ENCODE measurements around the gene HSPA9. TPM values are rescaled to one million over a fixed set of nuclear protein-coding genes. Genes with fewer than 3 reads are reported as not detected.

Gene HSPA9
- total and polyA plus RNA-seq, 9 of the 15 experiments (the other 6 are each of a cell fraction or from before 2014, with no cell fraction given) = 195 to 583 (median 514) TPM

DNA sequence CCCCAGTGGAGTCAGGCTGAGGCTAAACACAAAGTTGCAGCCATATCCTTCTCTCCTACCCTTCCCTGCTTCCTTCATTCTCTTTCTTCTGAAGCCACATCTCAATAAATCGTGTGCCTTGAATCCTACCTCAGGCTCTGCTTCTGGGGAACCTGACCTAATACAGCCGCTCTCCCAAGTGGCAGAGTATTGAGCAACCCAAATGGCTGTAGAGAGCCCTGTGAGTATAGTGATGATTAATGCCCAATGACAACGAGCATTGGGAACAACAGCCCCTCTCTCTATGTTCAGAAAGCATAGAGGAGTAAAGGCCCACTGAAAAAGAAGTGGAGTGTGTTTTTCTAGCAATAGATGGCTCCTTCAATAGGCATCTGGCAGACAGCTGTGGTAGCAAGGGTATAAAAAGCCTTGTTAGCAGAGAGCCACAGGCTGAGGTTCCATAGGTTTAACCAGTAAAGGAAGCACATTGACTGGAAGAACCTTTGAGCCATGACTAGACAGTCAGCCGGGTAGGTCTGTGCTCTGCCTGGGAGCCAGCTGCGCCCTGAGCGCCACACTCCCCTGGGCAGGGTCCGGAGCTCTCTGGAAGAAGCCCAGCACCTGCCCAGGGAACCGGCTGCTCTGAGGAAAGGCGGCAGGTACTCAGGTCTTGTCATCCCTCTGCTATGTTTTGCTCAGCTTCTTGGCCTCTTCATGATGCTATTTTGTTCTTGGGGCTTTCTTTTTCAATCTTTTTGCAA is 22.6 kb upstream of the HSPA9 start (continued):
- TF ChIP-seq ZNF239 (CRISPR knock-in tag; IDR thresholded peaks at IDR 0.05) (no peak), SAFB (IDR thresholded peaks at IDR 0.05; ENCODE audit: borderline replicate concordance, low read depth, low read length) (no peak), RFX1 (IDR thresholded peaks at IDR 0.05) (no peak), CEBPB (tag; IDR thresholded peaks at IDR 0.05) (peak; percentile 56; the same call in 1 of the 2 replicates), SREBF1 (IDR thresholded peaks at IDR 0.05; ENCODE audit: borderline replicate concordance, low read depth, low read length) (no peak)

DNA sequence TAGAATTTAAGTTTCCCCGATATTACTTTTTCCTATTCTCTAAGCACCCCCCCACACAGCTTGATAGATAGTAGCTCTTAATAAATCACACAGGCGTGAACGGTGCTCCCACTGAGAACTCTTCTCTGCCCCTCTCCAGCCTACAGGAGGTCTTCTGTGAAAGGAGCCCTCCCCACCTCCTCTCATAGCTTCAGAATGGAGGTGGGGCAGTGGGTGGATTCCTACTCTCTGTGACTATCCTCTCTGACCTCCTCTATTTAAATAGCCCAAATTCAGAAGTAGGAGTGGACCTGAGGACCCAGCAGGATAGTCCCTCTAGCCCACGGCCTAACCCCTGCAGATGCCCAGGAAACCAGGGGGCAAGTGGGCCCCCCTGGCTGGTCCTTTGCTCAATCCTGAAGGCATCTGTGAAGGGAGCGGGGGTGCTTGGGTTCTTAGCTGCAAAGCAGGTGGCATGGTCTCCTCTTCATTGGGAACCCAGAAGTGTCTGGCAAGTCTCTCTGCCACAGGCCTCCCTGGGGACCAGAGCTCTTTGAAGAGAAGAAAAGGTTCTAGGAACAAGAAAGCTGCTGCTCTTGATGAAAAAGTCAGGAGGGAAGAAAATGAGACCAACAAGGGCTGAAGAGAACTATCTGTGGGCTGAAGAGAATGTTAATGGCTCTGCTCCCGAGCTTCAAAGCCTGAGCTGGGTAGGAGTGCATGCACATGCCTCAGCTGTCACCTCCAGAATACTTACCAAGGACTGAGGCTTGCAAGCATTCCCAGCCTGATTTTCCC is 21.1 kb upstream of the HSPA9 start:
- H3K9me1 ChIP-seq (ENCODE audit: control insufficient read depth, insufficient read depth, low read length) = no peaks in the 10 kb centered on the region
- no peaks in the 10 kb centered on the region for H3K36me3 ChIP-seq (ENCODE audit: control insufficient read depth, insufficient read depth, low read length)
- no TSS peak for BruUV-seq (replicated peaks)
- no peak overlapping the region for H3K27ac ChIP-seq (ENCODE audit: extremely low read depth, low read depth, low read length)
- no peak overlapping the region for H2AFZ ChIP-seq (ENCODE audit: low read depth, low read length)
- DNase-seq (ENCODE audit: extremely low read depth in 1 of 4, low spot score in 3 of 4) (no peak), ATAC-seq (no peak), FAIRE-seq (no peak)
- no peaks in the 10 kb centered on the region for H3K9me3 ChIP-seq (replicated peaks; ENCODE audit: control insufficient read depth, insufficient read depth, low read depth, low read length)
- H3K4me3 ChIP-seq = no peak overlapping the region
- H3K27me3 ChIP-seq (ENCODE audit: control insufficient read depth in 2 of 2, insufficient read depth in 2 of 2, low read length in 2 of 2) = peaks cover 9 to 26% of the 10 kb centered on the region in 2 experiments; a peak in 4 of 5 replicates
- H3K4me1 ChIP-seq (replicated peaks in 1 of 2; ENCODE audit: control insufficient read depth in 2 of 2, insufficient read depth in 2 of 2, low read length in 2 of 2) = peaks cover 0 to 2% of the 10 kb centered on the region in 2 experiments; a peak in 3 of 5 replicates
- H3K9ac ChIP-seq (ENCODE audit: insufficient read depth in 1 of 2, low read depth in 2 of 2, low read length in 2 of 2) = no peak overlapping the region
- in situ Hi-C loops (cut with MboI) (no loop called here), intact Hi-C loops (cut with micrococcal nuclease) (no loop called here)
- H4K20me1 ChIP-seq (replicated peaks; ENCODE audit: control insufficient read depth, insufficient read depth, low read length) = no peaks in the 10 kb centered on the region
- ChIA-PET CTCF (ENCODE audit: low intra/inter-chr PET ratio) (no interaction called here), POLR2A (interaction anchor here (1.0 to 2.4 kb wide), 3 partner anchors 9 to 21 kb away, joined by 4 to 8 read pairs (median 7); no protein-coding TSS in a partner anchor)
- 12% methylated on average over 6 of the region's 6 CpGs for WGBS (ENCODE audit: insufficient coverage, low coverage, missing lambda C conversion rate)
- no peak overlapping the region for H3K4me2 ChIP-seq (ENCODE audit: insufficient read depth, low read length)
- H3K79me2 ChIP-seq (ENCODE audit: control insufficient read depth, insufficient read depth, low read length) = no peaks in the 10 kb centered on the region
- no peak for TF ChIP-seq ZNF143 (CRISPR knock-in tag; IDR thresholded peaks at IDR 0.05)
- TF ChIP-seq L3MBTL2 (IDR thresholded peaks at IDR 0.05) = no peak
- TF ChIP-seq SMARCE1 (IDR thresholded peaks at IDR 0.05) = no peak
- TF ChIP-seq, protein P1, sequence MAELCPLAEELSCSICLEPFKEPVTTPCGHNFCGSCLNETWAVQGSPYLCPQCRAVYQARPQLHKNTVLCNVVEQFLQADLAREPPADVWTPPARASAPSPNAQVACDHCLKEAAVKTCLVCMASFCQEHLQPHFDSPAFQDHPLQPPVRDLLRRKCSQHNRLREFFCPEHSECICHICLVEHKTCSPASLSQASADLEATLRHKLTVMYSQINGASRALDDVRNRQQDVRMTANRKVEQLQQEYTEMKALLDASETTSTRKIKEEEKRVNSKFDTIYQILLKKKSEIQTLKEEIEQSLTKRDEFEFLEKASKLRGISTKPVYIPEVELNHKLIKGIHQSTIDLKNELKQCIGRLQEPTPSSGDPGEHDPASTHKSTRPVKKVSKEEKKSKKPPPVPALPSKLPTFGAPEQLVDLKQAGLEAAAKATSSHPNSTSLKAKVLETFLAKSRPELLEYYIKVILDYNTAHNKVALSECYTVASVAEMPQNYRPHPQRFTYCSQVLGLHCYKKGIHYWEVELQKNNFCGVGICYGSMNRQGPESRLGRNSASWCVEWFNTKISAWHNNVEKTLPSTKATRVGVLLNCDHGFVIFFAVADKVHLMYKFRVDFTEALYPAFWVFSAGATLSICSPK (IDR thresholded peaks at IDR 0.05; ENCODE audit: borderline replicate concordance) = no peak
- TF ChIP-seq, protein P2, sequence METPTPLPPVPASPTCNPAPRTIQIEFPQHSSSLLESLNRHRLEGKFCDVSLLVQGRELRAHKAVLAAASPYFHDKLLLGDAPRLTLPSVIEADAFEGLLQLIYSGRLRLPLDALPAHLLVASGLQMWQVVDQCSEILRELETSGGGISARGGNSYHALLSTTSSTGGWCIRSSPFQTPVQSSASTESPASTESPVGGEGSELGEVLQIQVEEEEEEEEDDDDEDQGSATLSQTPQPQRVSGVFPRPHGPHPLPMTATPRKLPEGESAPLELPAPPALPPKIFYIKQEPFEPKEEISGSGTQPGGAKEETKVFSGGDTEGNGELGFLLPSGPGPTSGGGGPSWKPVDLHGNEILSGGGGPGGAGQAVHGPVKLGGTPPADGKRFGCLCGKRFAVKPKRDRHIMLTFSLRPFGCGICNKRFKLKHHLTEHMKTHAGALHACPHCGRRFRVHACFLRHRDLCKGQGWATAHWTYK (CRISPR knock-in tag; IDR thresholded peaks at IDR 0.05) = no peak
- TF ChIP-seq NCOA1 (IDR thresholded peaks at IDR 0.05; ENCODE audit: low read depth) = no peak
- no peak for TF ChIP-seq SNRNP70 (optimal IDR thresholded peaks at IDR 0.05; ENCODE audit: low read depth, low read length)
- no peak for TF ChIP-seq NRF1 (conservative IDR thresholded peaks at IDR 0.05 in 1 of 2, IDR thresholded peaks at IDR 0.05 in 1 of 2)
- TF ChIP-seq TAL1 (IDR thresholded peaks at IDR 0.05) = no peak
- TF ChIP-seq RFX1 (IDR thresholded peaks at IDR 0.05) = no peak
- no peak for TF ChIP-seq RAD21 (CRISPR knock-in tag; conservative IDR thresholded peaks at IDR 0.05 in 1 of 2, IDR thresholded peaks at IDR 0.05 in 1 of 2)

Data from K562 (cell line).